H9 (cell line): ENCODE data around the gene MANF. TPM values are rescaled to one million over a fixed set of nuclear protein-coding genes. Genes with fewer than 3 reads are reported as not detected.

Source experiments
- DNase-seq: peaks from one replicate; pipeline ENCODE4 v3.0.0-alpha.2; 2017
- H2AFZ ChIP-seq: one replicate; pipeline ENCODE4 v1.6.1; 2013; ENCODE audit warnings: mild to moderate bottlenecking, low read length, control low read depth, moderate library complexity
- H2AK5ac ChIP-seq: 2 replicates; pipeline ENCODE4 v1.6.1; 2013; ENCODE audit warnings: low read length, control low read depth, mixed read lengths; ENCODE audit not compliant: insufficient read length
- H2BK120ac ChIP-seq: one replicate; pipeline ENCODE4 v1.6.1; 2013; ENCODE audit warnings: low read depth, mild to moderate bottlenecking, low read length, control low read depth, inconsistent platforms; ENCODE audit not compliant: poor library complexity, severe bottlenecking
- H2BK12ac ChIP-seq: 2 replicates; pipeline ENCODE4 v1.6.1; 2013; ENCODE audit warnings: low read length, control low read depth, mixed read lengths, low read depth; ENCODE audit not compliant: insufficient read length
- H2BK15ac ChIP-seq: 2 replicates; pipeline ENCODE4 v1.6.1; 2013; ENCODE audit warnings: low read depth, low read length, control low read depth
- H2BK20ac ChIP-seq: one replicate; pipeline ENCODE4 v1.6.1; 2013; ENCODE audit warnings: low read depth, mild to moderate bottlenecking, low read length, control low read depth, inconsistent platforms; ENCODE audit not compliant: poor library complexity, severe bottlenecking
- H2BK5ac ChIP-seq: 2 replicates; pipeline ENCODE4 v1.6.1; 2013; ENCODE audit warnings: low read length, control low read depth, mixed read lengths; ENCODE audit not compliant: insufficient read length
- H3K14ac ChIP-seq: 2 replicates; pipeline ENCODE4 v1.6.1; 2013; ENCODE audit warnings: low read length, control low read depth; ENCODE audit not compliant: insufficient read depth
- H3K18ac ChIP-seq: 2 replicates; pipeline ENCODE4 v1.6.1; 2013; ENCODE audit warnings: low read depth, mild to moderate bottlenecking, mixed read lengths, low read length, control low read depth; ENCODE audit not compliant: insufficient read length
- H3K23ac ChIP-seq: 2 replicates; pipeline ENCODE4 v1.6.1; 2013; ENCODE audit warnings: low read length, control low read depth, mixed read lengths, low read depth; ENCODE audit not compliant: insufficient read length
- H3K23me2 ChIP-seq: 2 replicates; pipeline ENCODE4 v1.6.1; 2013; ENCODE audit warnings: low read depth, mild to moderate bottlenecking, mixed read lengths, low read length, control low read depth; ENCODE audit not compliant: insufficient read length, poor library complexity, severe bottlenecking
- H3K27ac ChIP-seq: 2 replicates; pipeline ENCODE4 v1.5.1; 2013; ENCODE audit warnings: low read length, control low read depth, mixed read lengths, low read depth; ENCODE audit not compliant: insufficient read length
- H3K27me3 ChIP-seq: 2 replicates; pipeline ENCODE4 v1.6.1; 2013; ENCODE audit warnings: low read length, control low read depth, inconsistent platforms; ENCODE audit not compliant: insufficient read depth
- H3K4ac ChIP-seq: 2 replicates; pipeline ENCODE4 v1.6.1; 2013; ENCODE audit warnings: low read depth, mild to moderate bottlenecking, control low read depth, inconsistent platforms, low read length, moderate library complexity
- H3K4me1 ChIP-seq: 2 replicates; pipeline ENCODE4 v1.6.1; 2013; ENCODE audit warnings: low read length, control low read depth, inconsistent platforms; ENCODE audit not compliant: insufficient read depth
- H3K4me2 ChIP-seq: 2 replicates; pipeline ENCODE4 v1.6.1; 2013; ENCODE audit warnings: low read length, control low read depth, mixed read lengths; ENCODE audit not compliant: insufficient read length, insufficient read depth
- H3K56ac ChIP-seq: 2 replicates; pipeline ENCODE4 v1.6.1; 2013; ENCODE audit warnings: low read depth, mild to moderate bottlenecking, mixed read lengths, low read length, control low read depth; ENCODE audit not compliant: insufficient read length
- H3K79me1 ChIP-seq: 2 replicates; pipeline ENCODE4 v1.6.1; 2013; ENCODE audit warnings: low read depth, mild to moderate bottlenecking, moderate library complexity, low read length, control low read depth, inconsistent platforms; ENCODE audit not compliant: insufficient read depth, poor library complexity, severe bottlenecking
- H3K79me2 ChIP-seq: 2 replicates; pipeline ENCODE4 v1.6.1; 2013; ENCODE audit warnings: low read length, control low read depth, inconsistent platforms; ENCODE audit not compliant: insufficient read depth
- H3K9ac ChIP-seq: 2 replicates; pipeline ENCODE4 v1.6.1; 2013; ENCODE audit warnings: low read length, control low read depth, mixed read lengths; ENCODE audit not compliant: insufficient read length; ENCODE audit errors: extremely low read depth
- H3K9me3 ChIP-seq: one replicate; pipeline ENCODE4 v1.6.1; 2013; ENCODE audit warnings: low read depth, low read length, inconsistent platforms; ENCODE audit not compliant: control insufficient read depth
- H3T11ph ChIP-seq: one replicate; pipeline ENCODE4 v1.6.1; 2013; ENCODE audit warnings: mild to moderate bottlenecking, low read length, control low read depth, inconsistent platforms
- H4K20me1 ChIP-seq: one replicate; pipeline ENCODE4 v1.6.1; 2013; ENCODE audit not compliant: control insufficient read depth, insufficient read length, insufficient read depth
- H4K5ac ChIP-seq: 2 replicates; pipeline ENCODE4 v1.6.1; 2013; ENCODE audit warnings: low read depth, mild to moderate bottlenecking, mixed read lengths, low read length, control low read depth; ENCODE audit not compliant: insufficient read length
- H4K8ac ChIP-seq: replicated peaks from 2 replicates; pipeline ENCODE4 v1.6.1; 2013; ENCODE audit warnings: low read length, control low read depth, mixed read lengths, low read depth; ENCODE audit not compliant: insufficient read length
- H4K91ac ChIP-seq: 2 replicates; pipeline ENCODE4 v1.6.1; 2013; ENCODE audit warnings: low read depth, mild to moderate bottlenecking, moderate library complexity, mixed read lengths, low read length, control low read depth; ENCODE audit not compliant: insufficient read length
- H3K27ac Mint-ChIP-seq, 3 experiments: 2 replicates in 2 of 3; 3 replicates in 1 of 3; pipeline ENCODE4 v1.8.0; 2020 to 2021; ENCODE audit warnings: mixed read lengths in 3 of 3, mild to moderate bottlenecking in 1 of 3, moderate library complexity in 1 of 3
- H3K27me3 Mint-ChIP-seq: 2 replicates; pipeline ENCODE4 v1.8.0; 2021; ENCODE audit warnings: low read depth, mild to moderate bottlenecking, moderate library complexity, mixed read lengths
- H3K36me3 Mint-ChIP-seq, 3 experiments: 2 replicates in 2 of 3; 3 replicates in 1 of 3; pipeline ENCODE4 v1.8.0; 2020 to 2021; ENCODE audit warnings: low read depth in 3 of 3, mixed read lengths in 3 of 3; ENCODE audit not compliant: insufficient read depth in 1 of 3
- H3K4me1 Mint-ChIP-seq, 2 experiments: 2 replicates each; pipeline ENCODE4 v1.8.0; 2020; ENCODE audit warnings: mixed read lengths in 2 of 2
- H3K4me3 Mint-ChIP-seq, 2 experiments: 2 replicates in 1 of 2; 3 replicates in 1 of 2; pipeline ENCODE4 v1.8.0; 2020 to 2021; ENCODE audit warnings: mild to moderate bottlenecking in 2 of 2, mixed read lengths in 2 of 2, moderate library complexity in 1 of 2
- H3K9me3 Mint-ChIP-seq, 2 experiments: 2 replicates in 1 of 2; 3 replicates in 1 of 2; pipeline ENCODE4 v1.8.0; 2020; ENCODE audit warnings: mild to moderate bottlenecking in 2 of 2, mixed read lengths in 2 of 2, moderate library complexity in 1 of 2
- WGBS: extraction: QIAGEN DNeasy Blood & Tissue Kit; methylation state at CpG from one replicate; pipeline ENCODE4 v1.1.7; 2013; ENCODE audit warnings: missing lambda C conversion rate, low lambda C conversion rate, mixed read lengths; ENCODE audit not compliant: insufficient read length; ENCODE audit errors: extremely low coverage; 5-methylcytosine and 5-hydroxymethylcytosine counted together
- total RNA-seq: library from RNA; stranded (reverse); gene quantifications from 2 replicates; pipeline ENCODE4 v1.2.1, GENCODE V29; 2021
- TF ChIP-seq, protein P1 (sequence below): fragments of 200-600 bp; sonication (generic); conservative IDR thresholded peaks from 3 replicates; pipeline ENCODE4 v1.8.0; 2021; ENCODE audit warnings: antibody characterized with exemption, mild to moderate bottlenecking

Gene MANF
- total RNA-seq, 1 experiment from 2014 or later, result 148 TPM

DNA sequence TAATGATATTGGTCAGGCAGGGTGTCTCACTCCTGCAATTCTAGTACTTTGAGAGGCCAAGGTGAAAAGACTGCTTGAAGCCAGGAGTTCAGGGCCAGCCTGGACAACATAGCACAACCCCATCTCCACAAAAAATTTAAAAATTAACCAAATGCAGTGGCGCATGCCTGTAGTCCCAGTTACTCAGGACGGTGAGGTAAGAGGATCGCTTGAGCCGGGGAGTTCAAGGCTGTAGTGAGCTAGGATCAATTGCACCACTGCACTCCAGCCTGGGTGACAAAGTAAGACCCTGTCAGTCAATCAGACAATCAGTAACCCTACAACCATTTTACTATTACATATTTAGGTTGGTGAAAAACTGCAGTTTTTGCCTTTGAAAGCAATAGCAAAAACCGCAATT is 49.0 kb downstream of the MANF start:
- H3K56ac ChIP-seq, result no peak overlapping the region
- no CpG with 5 or more reads among the region's 5 CpGs for WGBS

More for the DNA sequence above, 49.0 kb downstream of the MANF start:
- Histone ChIP-seq H3K18ac (no peak overlapping the region), H2BK12ac (no peak overlapping the region), H2BK5ac (no peak overlapping the region), H4K20me1 (no peaks in the 10 kb centered on the region), H3K27ac (no peak overlapping the region), H3K9ac (no peak overlapping the region), H2AFZ (no peak overlapping the region), H3K4ac (no peak overlapping the region), H2AK5ac (no peak overlapping the region), H3K27me3 (no peaks in the 10 kb centered on the region), H3K23ac (no peak overlapping the region), H2BK15ac (no peak overlapping the region), H3K23me2 (no peaks in the 10 kb centered on the region), H4K8ac (no peak overlapping the region), H3K9me3 (no peaks in the 10 kb centered on the region), H3K79me1 (peaks cover 3% of the 10 kb centered on the region), H4K5ac (no peak overlapping the region), H3K4me2 (no peak overlapping the region), H3K4me1 (no peaks in the 10 kb centered on the region), H3T11ph (no peak overlapping the region), H3K79me2 (no peaks in the 10 kb centered on the region), H2BK120ac (no peak overlapping the region), H3K14ac (no peak overlapping the region), H2BK20ac (no peak overlapping the region), H4K91ac (no peak overlapping the region)
- Mint-ChIP-seq H3K9me3 (no peaks in the 10 kb centered on the region), H3K4me3 (no peak overlapping the region), H3K27me3 (no peaks in the 10 kb centered on the region; the same call in 1 of the 2 replicates), H3K4me1 (no peaks in the 10 kb centered on the region), H3K36me3 (peaks cover 7 to 38% (median 14%) of the 10 kb centered on the region in 3 experiments; a peak in 6 of 7 replicates), H3K27ac (no peak overlapping the region)
- TF ChIP-seq, protein P1, sequence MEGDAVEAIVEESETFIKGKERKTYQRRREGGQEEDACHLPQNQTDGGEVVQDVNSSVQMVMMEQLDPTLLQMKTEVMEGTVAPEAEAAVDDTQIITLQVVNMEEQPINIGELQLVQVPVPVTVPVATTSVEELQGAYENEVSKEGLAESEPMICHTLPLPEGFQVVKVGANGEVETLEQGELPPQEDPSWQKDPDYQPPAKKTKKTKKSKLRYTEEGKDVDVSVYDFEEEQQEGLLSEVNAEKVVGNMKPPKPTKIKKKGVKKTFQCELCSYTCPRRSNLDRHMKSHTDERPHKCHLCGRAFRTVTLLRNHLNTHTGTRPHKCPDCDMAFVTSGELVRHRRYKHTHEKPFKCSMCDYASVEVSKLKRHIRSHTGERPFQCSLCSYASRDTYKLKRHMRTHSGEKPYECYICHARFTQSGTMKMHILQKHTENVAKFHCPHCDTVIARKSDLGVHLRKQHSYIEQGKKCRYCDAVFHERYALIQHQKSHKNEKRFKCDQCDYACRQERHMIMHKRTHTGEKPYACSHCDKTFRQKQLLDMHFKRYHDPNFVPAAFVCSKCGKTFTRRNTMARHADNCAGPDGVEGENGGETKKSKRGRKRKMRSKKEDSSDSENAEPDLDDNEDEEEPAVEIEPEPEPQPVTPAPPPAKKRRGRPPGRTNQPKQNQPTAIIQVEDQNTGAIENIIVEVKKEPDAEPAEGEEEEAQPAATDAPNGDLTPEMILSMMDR, result no peak
- no peak for DNase-seq
